HG03575 (cell line): ENCODE measurements around the gene PGM5.
"Not testable (repeated sequence)": the region's sequence is repeated elsewhere in the genome, so short reads cannot be mapped to it uniquely, and the experiment has no call there.

Experiments used
- ATAC-seq: cut with Tn5 transposase; IDR thresholded peaks from one replicate; pipeline ENCODE4 v1.9.1; 2021; ENCODE audit not compliant: unreplicated experiment, insufficient number of reproducible peaks, low FRiP score; ENCODE audit errors: extremely low read depth

Gene PGM5

DNA sequence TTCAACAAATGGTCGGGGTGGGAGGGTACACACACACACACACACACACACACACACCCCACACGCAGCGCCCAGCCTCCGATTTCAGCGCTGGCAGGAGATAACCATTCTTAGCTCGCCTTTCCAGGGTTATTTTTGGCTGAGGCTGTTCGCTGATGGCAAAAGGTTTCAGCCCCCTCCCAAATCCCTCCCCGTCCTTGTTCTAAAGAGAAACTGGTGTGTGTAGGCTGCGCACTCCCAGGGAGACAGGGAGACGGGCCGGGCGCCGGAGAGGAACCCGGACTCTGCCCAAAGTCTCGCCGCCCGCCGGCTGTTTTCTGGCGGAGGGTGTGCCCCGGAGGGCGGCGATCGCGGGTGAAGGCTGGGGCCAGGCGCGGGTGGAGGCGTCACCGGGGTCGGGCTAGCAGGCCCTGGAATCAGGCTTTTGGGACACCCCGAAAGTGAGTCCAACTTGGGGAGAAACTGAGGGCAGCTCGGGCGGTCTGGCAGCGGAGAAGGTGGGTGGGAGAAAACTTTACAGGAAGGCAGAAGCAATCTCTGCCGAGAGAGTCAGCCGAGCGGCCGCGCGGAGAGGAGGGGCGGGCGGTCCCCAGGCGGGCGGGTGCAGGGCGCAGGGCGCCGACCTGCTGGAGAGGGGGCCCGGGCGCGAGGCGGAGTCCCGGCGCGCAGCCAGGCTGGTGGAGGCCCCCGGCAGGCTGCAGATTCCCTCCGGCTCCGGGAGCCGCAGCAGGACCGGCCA lies at the start of gene PGM5:
TSS of gene PGM5 (plus strand) at position 232 of the 739 bp plus-strand sequence. CDS start 517 bp downstream, outside the sequence.
- ATAC-seq = not testable (repeated sequence)

DNA sequence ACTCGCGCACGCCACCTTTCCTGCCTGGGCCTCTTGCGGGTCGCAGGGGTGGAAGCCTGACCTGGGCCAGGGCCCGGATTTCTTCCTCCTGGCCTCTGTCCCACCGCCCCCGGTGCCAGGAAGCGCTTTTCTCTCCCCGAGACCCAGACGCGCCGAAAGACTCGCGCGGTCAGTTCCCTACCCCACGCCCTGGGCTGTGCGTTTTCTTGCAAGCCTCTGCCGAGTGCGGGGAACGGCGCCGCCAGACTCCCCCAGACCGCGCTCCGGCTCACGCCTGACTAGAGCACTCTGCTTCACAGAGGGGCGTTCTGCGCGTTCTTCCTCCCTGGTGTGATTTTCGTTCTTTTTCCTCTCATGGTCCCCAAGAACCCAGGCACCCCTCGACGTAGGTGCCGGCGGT lies 49.3 kb upstream of the PGM5 start:
- not testable (repeated sequence) for ATAC-seq

DNA sequence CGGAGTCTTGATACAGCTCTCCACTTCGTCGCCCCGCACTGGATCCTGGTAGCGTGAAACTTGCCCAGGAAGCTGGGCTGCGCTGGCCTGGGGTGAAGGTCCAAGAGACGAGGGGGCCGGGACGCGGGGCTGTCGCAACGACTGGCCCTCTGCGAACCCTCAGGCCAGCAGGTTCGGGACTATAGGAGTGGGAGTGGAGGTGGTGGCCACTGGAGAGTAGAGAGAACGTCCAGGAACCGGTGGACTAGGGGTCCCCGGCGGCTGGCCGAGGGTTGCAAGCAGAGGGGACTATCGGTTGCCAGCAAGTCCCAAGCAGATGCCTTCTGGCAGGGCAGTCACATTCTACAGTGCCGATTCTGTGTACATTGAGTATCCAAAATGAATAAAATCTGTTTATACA lies 48.8 kb upstream of the PGM5 start:
- not testable (repeated sequence) for ATAC-seq

DNA sequence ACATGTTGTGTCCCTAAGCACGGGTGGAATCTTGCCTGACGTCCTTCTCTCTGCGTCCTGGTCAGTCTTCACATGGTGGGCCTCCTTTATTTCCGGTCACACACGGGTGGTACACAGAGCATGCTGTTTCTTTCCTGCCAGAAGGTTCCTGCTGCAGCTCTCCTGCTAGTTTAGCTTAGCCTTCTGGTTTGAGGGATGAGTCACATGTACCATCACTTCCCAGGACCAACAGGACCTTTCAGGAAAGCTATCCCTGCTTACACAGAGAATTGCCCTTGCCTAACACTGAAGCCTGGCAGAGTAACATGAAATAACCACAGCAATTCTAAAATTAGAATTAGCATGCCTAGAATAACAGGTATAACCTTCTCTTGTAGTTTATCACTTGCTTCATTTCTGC lies 45.2 kb upstream of the PGM5 start:
- not testable (repeated sequence) for ATAC-seq

DNA sequence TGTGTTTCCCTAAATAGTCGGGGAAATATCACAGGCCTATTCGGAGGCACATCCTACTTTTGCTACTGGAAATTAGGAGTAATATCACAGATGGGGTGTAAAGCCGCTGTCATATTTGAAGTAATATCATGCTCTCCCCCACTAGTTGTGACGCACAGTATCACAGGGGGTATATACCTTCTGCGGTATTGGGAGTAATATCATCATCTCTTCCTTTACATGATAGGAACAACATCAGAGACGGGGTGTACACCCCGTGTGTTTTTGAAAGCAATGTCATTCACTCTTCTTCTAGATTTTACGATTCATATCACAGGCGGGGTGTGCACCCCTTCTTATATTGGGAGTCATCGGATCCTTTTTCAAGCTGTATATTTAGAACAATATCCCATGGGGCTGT lies 38.2 kb upstream of the PGM5 start:
- ATAC-seq = not testable (repeated sequence)

DNA sequence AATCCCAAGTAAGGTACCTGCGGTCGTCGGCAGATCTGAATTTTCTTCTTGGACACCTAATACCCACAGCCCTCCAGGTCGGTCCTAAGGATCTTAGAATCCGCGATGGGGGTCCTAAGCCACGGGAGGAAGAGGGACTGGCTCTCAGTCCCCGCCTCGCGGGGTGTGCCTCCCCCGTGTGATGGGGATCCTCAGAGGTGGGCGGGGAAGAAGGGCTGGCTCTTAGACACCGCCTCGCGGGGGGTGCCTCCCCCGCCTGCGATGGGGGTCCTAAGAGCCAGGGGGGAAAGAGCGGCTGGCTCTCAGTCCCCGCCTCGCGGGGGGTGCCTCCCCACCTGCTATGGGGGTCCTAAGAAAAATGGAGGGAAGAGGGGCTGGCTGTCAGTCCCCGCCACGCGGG lies 32.7 kb upstream of the PGM5 start:
- ATAC-seq = not testable (repeated sequence)

DNA sequence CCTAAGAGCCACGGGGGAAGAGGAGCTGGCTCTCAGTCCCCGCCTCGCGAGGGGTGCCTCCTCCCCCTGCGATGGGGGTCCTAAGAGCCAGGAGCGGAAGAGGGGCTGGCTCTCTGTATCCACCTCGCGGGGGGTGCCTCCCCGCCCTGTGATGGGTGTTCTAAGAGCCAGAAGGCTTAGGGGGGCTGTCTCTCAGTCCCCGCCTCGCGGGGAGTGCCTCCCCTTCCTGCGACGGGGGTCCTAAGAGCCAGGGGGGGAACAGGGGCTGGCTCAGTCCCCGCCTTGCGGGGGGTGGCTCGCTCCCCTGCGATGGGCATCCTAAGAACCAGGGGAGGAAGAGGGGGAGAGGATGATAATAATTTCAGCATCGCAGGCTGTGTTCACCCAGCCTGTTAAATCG lies 31.9 kb upstream of the PGM5 start:
- not testable (repeated sequence) for ATAC-seq

DNA sequence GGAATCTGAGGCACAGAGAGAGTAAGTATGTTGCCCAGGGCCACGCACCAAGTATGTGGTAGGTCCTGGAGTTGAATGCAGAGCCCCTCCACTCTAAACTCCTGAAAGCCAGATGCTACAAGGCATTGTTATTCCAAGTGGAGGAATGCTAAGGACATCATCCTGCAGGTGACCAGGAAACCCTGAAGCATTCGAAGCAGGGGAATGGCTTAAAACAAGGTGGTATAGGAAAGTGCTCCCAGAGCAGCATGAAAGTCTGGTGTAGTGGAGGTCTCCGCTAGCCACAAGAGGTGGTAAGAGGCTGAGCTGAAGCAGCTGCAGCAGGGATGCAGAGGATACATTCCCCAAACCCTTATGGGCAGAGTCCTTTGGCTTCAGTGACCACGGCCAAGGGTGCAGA lies 27.3 kb upstream of the PGM5 start:
- not testable (repeated sequence) for ATAC-seq

DNA sequence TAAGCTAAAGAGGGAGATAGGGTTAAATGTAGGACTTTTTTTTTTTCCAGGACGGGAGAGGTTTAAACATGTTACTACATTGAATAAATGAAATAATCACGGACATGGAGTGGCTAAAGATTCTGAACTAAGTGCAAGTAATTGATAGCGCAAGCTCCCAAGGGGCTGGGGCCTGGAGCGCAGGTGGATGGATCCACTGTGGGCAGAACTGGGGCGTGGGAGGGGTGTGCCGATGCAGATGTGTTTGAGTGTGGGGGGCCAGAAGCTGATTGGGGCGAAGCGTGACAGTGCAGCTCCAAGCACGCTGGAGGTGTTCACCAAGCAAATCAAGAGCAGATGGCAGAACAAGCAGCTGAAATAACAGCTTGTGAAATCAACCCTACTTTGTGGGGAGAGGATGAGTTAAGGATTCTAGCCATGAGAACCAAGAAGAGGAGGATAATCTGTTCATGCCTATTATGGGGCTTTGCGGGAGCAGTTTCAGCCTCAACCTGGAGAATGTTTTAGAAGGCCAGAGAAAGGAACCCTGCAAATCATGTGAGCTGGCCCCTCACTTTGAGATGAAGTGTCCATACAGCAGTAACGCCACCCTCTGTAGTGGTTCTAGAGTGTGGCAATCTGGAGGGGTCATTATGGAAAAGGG lies 25.8 kb upstream of the PGM5 start:
- ATAC-seq = not testable (repeated sequence)

DNA sequence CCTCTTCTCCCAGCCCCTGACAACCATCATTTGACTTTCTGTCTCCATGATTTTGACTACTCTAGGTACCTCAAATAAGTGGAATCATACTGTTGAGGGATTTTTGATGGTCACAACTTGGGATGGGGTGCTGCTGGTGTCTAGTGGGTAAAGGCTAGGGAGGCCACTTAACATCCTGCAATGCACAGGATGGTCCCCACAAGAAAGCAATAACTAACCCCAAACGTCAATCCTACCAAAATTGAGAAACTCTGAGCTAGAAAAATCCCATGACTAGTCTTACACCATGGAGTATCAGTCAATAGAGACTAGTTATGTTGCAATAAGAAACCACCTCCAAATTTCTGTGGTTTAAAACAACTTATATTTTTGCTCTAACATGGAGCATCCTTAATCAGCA lies 24.3 kb upstream of the PGM5 start:
- not testable (repeated sequence) for ATAC-seq

DNA sequence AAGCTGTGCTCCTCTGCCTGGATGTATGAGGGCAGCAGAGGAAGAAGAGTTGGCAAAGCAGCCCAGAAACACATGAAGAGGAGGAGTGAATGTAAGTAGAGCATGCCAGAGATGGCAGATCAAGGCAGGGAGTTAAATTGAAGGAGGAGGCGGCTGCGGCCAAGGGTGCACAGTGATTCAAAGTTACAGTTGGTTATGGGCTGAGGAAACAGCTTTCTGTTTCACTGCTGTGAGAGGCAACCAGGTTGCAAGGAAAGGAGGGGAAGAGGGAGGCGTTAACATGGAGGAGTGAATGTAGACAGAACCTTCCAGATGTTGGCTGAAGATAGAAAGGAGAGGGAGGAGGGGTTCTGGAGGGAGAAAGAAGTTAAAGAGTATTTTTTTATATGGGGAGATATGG lies 20.5 kb upstream of the PGM5 start:
- ATAC-seq = not testable (repeated sequence)

DNA sequence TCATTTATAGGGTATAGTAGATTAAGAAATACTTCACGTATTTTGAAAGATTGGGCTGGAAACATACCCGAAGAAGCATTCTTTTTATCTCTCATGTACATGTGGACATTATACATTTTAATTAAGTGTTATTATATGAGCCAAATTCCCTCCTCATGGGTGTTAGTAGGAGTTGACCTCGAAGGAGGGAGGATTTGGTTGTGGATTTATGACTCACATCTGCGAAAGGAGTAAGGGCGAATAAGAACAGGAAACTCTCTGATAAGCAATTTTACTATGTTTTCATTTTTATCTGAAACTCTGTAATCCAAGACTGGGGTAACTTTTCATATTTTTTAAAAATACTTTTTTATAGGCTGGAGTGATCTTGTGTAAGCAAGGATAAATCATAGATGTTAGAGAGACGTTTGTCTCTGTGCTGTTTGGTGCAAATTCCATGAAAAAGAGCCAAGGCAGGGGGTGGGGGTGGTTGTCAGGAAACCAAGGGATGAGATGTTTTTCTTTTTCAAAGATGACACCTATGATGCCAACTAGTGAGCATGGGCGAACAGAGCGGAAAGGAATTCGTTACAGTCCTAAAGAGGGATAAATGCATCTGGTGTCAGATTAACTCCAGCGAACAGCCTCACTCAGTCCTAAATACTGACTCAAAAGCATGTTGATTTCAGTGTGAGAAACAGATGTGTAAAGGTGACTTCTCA lies 19.6 kb upstream of the PGM5 start:
- not testable (repeated sequence) for ATAC-seq

DNA sequence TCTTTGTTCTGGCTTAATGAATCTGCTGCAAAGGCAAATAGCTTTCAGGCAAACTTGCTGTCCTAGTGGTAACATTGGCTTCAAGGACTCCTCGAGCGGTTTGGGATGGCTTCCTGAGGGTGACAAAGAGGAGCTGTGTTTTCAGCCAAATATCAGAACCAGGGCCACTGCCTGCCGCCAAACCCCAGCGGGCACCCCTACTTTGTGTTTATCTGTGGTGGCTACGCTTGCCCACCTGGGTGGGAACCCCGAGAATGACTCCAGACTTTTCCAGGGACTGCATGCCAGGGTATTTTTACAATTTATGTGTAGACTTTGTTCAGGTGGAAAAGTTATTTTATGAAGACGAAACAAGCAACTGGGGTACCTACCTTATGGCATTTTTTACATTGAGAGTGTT lies 18.4 kb upstream of the PGM5 start:
- ATAC-seq = not testable (repeated sequence)

DNA sequence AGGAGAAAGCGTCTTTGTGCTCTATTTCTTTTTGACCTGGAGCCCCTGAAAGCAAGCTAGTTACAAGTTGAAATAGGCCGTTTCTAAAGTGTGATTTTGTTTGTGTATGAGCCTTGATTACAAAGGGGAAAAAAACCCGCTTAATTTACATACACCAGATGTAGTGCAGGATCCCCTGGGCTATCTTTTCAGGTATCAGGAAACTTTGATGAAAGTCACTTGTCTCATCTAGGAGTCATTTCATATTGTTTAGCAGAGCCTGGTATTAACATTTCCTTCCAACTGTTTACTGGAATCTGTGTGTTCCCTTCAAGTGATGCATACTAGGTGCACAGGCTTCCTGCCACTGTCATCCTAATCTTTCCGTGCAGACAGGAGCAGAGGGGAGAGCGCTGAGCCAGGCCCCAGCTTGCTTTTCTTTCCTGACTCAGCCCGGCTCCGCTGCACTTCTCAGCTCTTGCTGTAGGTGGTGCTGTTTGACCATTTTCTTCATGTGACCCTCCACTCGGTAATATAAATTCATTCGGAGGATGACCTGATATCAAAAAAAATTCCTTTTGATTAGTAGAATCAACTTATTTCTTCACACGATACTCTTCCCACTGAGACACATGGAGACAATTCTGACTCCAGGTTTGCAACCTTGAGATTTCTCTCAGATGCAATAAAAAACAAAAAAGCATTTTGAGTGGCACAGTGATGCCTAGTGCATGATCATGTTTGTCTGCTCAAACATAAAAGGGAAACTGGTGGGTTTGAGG lies 14.0 kb upstream of the PGM5 start:
- not testable (repeated sequence) for ATAC-seq

DNA sequence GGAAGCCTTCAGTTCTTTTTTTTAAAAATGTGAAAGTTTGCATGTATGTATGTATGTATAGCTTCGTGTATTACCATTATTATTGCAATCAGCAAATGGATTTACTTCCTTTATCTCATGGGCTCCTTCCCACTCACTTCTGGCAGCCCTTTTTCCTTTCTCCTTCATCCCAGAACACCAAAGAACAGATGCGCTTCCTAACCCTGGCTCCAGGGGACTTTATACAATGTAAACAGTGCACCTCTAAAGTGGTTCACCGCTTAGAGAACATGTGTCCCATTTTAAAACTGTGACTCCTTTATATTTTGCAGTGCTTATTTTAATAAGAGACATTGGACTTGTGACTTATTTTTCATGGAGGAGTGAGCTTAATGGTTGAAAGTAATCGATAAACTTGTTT lies 13.2 kb upstream of the PGM5 start:
- ATAC-seq = not testable (repeated sequence)

DNA sequence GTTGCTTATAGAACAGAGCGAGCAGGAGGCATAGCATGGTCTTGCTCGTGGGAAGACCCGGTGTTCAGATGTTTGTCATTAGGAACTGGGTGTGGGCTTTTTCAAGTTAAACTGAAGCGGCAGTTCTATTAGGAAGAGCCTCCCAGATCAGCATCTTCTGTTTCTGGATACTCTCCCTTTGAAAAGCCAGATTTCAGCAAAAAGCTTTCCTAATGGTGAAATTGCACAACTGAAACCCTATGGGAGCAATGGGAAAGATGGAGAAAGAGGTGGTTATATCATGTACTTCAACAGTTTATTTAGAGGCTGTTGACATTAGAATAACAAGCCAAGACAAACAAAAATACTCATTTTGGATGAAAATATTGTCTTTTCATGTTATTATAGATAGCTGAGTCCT lies 12.4 kb upstream of the PGM5 start:
- not testable (repeated sequence) for ATAC-seq

DNA sequence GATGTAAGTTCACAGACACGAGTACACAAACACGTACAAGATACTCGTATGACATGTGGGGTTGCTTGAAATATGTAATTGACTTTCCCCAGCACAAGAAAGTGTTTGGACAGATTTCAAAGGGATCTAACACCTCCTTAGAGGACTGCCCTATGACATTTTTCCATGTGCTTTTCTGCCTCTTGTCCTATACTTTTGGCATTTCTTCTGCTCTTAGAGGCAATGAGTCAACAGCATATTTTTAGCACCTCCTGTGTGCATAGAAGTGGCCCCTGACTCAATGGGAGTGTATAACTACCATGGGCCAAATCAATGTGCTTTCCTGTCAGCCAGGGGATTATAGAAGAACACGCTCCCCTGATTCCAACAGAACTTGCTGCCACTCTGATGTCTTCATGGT lies 4.7 kb upstream of the PGM5 start:
- ATAC-seq = not testable (repeated sequence)

DNA sequence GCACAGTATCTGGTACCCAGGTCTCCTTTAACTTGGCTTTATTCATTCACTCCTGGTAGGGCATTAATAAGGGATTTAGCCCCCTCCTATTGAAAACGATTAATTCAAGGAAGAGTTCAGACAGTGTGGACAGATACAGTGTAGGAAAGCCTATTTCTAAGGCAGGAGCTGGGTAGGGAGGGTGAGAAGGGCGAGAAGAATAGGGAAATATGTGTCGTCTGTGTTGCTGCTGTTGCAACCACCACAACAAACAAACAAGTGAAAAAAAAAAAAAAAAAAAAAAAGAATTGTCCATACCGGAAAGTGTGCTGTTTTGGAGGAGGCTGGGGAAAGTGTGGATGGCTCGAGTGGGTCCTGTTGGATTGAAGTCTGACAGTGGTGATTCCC lies 425 bp upstream of the PGM5 start:
- not testable (repeated sequence) for ATAC-seq

DNA sequence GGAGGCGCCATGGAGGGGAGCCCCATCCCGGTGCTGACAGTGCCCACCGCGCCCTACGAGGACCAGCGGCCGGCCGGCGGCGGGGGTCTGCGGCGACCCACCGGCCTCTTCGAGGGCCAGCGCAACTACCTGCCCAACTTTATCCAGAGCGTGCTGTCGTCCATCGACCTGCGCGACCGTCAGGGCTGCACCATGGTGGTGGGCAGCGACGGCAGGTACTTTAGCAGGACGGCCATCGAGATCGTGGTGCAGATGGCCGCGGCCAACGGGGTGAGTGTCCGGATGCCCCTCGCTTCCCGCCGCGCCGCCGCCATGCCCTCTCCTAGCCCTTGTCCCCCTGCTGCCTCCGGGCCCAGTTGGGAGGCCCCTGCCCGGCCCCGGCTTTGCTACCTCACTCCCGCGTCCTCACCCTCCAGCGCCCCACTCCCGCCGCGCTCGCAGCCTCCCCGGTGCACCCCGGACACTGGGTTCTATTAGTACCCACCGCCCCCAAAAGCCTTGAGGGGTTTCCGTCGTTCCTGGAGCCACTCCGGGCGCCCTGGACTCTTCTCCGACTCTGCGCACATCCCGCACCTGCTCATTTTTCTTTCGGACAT lies 806 bp downstream of the PGM5 start:
- ATAC-seq = not testable (repeated sequence)
